GM18868 (cell line): Measurements from ENCODE around the gene NUP153.
A peak's percentile ranks its signal among the peaks of the same experiment; 100 is the strongest.

Experiments used
- ATAC-seq: cut with Tn5 transposase; IDR thresholded peaks from one replicate; pipeline ENCODE4 v1.9.1; 2021; ENCODE audit warnings: mild to moderate bottlenecking, moderate library complexity; ENCODE audit not compliant: unreplicated experiment

Gene NUP153

DNA sequence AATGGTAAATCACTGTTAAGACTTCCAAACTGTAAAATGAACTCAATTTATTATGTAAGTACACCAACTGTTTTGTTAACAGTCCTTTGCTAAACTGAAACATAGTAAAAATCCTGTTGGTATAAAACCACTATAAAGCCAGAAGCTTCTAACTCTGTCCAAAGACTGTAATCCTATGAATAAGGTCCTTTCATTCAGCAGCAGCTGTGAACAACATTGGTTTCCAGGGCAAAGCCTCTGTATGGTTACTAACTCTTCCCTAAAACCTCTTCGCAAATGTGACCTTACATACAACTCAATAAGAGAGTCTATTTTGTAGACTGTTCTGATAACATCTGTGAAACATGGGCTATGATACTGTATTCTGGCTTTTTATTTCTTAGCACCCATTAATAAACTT, 40.1 kb downstream of the NUP153 start:
- no peak for ATAC-seq

DNA sequence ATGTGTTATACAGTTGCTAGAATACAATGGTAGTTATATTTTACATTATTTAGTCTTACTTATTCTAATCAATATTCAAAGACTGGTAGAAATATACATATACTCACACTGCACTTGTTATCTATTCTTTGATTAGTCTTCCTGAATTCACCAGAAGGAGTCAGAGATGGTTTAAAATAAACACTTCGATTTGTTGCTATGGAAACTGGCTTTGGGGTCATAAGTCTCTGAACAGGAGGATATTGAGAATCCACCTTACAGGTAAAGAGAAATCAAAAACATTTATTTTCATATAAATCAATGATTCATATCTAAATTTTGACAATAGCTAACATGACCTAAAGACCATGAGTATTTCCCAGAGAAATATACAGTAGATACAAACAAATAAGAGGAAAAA, 41.6 kb downstream of the NUP153 start:
- ATAC-seq: no peak

DNA sequence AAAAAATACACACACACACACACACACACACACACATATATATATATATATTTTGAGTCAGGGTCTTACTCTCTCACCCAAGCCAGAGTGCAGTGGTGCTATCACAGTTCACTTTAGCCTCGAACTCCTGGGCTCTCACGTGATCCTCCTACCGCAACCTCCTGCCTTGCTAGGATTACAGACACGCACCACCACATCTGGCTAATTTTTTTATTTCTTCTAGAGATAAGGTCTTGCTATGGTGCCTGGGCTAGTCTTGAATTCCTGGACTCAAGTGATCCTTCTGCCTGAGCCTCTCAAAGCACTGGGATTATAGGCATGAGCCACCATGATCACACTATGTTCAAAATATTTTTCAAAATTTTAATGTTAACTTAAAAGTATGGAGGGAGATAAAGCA, 43.5 kb downstream of the NUP153 start:
- no peak for ATAC-seq

DNA sequence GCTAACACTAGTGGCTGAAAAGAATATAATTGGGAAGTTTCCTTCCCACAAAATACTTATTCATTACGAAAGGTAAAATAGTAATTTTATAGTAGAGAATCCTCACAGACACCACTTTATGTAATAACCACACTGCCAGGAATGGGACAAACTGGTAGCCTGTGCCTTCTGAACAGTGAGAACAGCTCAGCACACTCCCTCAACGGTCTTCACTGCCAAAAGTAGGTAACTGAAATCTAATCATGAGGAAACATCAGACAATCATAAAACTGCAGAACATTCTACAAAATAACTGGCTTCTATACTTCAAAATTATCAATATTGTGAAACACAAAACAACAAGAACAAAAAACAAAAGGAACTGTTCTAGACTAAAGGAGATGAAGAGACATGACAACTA, 44.1 kb downstream of the NUP153 start:
- no peak for ATAC-seq

DNA sequence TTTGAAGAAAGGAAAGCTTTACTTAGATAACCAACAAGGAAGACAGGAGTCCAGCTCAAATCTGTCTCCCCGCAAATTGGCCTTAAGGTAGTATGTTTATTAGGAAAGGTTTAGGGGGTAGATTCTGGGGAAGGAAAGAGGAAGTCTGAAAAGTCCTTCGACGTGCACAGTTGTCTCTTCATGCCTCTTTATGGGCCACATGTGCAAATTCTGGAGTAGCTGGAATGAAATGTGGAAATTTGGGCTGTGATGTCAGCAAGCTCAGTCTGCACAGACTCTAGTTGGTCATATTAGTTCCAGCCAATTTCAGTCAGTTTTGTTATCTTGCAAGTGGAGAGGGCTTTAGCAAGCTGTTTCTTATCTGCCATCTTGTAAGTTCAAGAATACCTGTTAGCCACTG, 50.1 kb downstream of the NUP153 start:
- no peak for ATAC-seq

DNA sequence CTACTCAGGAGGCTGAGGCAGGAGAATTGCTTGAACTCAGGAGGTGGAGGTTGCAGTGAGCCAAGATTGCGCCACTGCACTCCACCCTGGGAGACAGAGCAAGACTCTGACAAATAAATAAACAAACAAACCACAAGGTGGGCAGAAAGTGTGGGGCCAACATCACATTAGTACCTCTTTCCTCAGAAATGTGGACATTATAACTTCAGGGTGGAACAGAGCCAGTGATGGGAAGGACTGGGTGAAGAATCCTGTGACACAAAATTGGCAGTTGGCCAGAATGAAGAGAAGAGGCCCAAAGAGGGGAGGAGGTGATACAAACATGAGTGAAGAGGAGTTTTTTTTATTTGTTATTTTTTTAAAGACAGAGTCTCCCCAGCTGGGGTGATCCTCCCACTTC, 50.6 kb downstream of the NUP153 start:
- no peak for ATAC-seq

DNA sequence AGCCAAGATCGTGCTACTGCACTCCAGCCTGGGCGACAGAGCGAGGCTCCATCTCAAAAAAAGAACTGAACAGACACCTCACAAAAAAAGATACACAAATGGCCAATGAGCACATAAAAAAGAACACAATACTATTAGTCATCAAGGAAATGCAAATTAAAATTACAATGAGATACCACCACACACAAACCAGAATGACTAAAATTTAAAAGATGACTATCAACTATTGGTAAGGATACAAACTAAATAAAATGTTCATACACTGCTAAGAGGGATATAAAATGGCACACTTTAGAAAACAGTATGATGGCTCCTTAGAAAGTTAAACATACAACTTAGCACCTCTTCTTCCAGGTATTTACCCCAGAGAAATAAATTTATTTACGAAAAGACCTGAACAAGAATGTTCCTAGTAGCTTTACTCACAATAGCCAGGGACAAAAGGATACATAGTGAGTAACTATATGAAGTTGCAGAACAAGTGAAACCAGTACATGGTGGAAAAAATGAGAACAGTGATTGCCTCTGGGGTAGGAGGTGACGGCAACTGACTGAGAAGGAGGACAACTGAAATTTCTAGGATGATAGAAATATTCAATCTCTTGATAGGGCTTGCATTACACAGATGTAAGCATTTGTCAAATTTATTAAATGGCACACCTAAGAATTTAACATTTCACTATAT, 53.4 kb downstream of the NUP153 start:
- ATAC-seq: no peak

DNA sequence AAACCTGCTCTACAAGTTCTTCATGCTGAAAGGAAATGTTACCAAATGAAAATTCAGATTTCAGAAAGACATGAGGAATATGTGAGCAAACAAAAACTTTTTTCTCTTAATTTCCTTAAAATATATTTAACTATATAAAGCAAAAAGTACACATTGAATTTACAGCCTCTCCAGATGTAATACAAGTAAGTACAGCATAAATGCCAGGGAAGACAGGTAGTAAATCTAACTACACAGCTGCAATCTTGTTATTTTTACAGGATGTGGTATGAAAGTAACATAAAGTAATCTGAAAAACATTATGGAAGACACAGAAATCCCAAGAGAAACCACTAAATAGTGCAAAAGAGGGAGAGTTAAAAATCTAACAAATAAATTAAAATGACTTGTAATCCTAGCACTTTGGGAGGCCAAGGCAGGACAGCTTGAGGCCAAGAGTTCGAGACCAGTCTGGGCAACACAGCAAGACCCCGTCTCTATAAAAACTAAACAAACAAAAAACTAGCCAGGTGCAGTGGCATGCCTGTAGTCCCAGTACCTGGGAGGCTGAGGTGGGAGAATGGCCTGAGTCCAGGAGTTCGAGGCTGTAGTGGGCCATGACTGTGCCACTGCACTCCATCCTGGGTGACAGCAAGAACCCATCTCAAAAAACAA, 55.9 kb downstream of the NUP153 start:
- no peak for ATAC-seq

DNA sequence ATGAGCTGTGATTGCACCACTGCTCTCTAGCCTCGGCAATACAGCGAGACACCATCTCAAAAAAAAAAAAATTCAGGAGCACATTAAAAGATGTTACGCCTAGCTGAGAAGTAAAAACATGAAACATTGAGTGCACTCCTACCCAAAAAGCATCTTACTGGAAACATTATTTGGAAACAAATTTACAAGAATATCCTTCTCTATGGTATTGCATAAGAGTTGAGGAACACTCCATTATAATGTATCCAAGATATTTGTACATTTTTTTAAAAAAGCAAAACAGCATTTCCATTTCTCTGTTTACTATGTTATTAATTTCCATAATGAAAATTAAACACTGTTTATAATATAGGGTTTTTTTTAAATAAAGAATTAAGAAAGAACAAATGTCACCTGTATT, 58.0 kb downstream of the NUP153 start:
- no peak for ATAC-seq

DNA sequence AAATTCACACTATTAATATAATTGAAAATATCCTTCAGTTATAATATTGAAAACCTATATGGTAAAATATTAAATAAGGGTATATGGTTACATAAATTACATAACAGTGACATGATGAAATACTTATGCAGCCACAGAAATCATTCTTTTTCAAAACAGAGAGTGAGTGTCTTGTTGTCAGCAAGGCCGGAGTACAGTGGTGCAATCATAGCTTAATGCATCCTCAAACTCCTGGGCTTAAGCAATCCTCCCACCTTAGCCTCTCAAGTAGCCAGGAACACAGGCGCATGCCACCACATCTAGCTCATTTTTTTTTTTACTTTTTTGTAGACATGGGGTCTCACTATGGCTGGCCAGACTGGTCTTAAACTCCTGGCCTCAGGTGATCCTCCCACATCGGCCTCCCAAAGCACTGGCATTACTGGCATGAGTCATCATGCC, 66.2 kb downstream of the NUP153 start:
- no peak for ATAC-seq

DNA sequence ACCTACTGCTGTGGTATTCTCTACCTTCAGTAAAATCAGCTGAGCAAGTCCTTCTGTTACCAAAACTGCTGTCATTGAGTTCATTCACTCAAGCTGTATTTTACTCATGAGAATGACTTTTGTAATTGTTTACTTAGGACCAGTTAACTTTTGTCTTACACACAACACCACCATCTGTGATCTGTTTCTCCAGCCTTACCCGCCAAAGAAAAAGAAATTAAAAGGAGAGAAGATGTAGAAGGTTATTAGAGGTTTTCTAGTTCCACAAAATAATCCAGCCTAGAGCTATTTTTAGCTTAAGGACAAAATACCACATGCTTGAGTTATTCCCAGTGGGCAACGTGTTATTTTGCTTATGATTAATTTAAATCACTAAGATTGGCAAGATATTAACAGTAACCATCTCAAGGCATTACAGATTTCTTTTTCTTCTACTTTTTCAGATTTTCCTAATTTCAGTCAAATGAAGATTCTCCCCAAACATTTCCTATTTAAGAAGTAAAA, 68.5 kb downstream of the NUP153 start:
- no peak for ATAC-seq

DNA sequence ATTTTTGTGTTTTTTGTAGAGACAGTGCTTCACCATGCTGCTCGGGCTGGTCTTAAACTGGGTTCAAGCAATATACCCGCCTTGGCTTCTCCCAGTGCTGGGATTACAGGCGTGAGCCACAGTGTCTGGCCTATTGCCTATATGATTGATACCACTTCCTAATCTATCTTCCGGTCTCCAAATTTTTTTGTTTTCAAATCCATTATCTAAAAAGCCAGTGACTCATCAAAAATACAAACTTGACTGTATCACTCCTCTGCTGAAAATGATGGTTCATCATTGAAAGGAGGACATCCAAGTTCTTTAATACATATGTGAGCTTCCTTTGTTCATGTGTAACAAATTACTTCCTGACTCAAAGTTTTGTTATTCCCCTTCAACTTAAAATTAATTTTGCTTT, 71.2 kb downstream of the NUP153 start:
- no peak for ATAC-seq

DNA sequence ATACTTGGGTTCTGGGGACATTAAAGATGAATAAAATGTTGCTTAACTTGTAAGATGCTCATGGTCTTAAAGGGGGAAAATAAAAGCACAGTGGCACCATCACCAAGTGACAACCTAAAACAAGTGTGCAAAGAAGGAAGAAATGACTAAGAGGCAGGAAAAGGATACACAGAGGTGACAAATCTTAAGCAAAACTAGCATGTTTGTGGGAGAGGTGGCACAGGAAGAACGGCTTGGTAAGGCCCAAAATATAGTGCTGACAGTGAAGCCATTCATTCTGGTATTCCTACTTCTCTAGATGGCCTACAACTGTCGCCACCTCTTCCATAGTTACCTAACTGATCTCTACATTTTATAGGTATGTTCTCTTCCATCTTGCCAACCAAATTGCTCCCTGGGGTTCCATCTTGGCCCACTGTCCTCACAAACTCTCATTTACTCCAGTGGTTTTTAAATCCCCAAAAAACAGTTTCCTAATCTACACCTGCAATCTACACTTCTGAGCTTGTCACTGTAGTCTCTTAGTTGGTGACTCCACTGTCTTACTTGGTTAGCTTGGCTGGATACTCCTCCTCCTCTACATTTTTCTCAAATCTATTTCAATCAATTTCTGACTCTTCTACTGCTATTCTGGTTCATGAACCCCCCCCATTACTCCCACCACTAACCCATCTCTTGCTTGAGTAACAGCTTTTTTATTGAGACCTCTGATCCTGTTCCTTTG, 73.1 kb downstream of the NUP153 start:
- ATAC-seq: no peak

DNA sequence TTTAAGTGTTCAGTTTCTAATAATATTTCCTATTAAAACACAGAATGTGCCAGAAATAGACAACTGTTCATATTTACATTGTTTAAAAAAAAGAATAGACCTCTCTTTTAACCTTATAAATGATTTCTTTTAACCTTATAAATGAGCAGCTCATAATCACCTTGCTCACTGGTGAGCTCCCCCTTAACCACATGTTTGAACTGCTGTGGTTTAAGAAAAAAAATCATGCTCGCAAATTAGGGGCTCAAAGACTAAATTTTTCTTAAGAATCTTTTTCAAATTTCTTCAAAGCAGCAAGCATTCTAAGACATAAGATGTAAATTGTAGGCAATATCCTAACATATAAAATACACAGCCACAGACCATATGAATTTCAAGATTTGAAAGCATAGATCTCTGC, 73.8 kb downstream of the NUP153 start:
- no peak for ATAC-seq

DNA sequence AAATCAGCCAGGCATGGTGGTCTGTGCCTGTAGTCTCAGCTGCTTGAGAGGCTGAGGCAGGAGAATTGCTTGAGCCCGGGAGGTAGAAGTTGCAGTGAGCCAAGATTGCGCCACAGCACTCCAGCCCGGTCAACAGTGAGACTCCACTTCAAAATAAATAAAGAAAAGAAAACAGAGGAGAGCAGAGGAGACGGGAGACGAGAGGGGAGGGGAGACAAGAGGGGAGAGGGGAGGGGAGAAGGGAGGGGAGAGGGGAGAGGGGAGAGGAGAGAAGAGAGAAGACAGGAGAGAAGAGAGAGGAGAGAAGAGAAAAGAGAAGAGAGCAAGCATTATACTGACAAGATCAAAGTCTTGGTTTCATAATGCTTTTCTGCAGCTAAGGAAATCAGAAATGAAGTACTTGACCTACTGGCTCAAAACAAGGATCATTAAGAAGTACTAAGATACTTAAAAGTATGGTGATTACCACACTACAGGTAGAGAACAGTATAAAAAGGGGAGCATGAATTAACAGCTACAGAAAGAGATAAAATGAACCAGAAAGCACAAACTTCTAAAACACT, 76.1 kb downstream of the NUP153 start:
- no peak for ATAC-seq

DNA sequence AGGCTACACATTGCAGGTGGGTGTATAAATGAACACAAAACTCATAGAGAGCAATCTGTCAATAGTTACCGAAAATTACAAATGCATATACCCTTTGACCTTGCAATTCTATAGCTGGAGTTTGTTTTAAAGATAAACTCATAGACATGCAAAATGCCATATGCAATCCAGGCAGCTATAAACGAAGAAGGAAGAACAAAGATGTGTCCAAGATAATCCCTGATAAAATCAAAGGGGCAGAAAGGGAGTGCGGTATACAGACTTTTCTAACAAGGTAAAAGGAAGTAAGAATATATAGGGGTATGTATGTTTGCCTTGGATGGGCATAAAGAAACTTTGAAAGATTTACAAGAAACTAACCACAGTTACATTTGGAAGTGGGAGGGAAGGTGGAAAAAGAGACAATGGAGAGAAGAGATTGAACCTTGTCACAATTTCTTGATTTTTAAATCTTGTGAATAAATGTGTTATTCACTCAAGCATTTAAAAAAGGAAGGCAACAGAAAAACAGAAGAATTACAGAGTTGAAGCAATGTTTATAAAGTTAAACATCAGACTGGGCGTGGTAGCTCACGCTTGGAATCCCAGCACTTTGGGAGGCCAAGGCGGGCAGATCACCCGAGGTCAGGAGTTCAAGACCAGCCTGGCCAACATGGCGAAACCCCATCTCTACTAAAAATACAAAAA, 76.8 kb downstream of the NUP153 start:
- ATAC-seq: no peak

DNA sequence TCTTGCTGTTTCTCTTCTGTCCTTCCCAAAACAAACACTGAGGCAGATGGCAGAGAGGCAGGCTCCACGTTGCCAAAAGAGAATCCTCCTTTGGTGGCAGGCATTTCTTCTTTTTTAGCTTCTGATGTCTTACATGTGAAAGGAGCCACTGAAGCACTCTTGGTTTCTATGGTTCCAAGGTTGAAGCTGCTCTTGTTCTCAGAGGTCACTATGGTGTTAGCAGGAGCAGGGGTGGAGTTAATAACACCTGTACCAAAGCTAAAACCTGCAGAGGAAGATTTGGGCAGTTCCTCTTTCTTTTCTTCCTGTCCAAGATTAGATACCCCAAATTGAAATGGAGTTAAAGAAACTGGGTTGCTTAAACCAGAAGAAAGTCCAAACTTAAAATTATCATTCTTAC, 77.9 kb downstream of the NUP153 start:
- no peak for ATAC-seq

DNA sequence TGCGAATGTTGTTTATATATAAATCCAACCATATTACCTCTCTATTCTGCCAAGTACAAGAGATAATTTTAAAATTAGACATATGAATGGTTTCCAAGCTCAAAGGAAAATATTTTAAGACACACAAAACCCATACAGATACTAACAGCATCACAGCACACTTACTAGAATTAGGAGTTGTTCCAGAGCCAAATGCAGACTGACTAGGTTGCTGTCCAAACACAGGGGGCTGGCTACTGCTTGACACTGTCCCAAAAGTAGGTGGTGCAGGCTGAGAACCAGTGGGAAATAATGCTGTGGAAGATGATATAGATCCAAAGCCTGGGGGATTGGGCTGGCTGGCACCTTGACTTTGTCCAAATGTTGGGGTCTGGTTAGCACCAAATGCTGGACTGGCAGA, 82.3 kb downstream of the NUP153 start:
- no peak for ATAC-seq

DNA sequence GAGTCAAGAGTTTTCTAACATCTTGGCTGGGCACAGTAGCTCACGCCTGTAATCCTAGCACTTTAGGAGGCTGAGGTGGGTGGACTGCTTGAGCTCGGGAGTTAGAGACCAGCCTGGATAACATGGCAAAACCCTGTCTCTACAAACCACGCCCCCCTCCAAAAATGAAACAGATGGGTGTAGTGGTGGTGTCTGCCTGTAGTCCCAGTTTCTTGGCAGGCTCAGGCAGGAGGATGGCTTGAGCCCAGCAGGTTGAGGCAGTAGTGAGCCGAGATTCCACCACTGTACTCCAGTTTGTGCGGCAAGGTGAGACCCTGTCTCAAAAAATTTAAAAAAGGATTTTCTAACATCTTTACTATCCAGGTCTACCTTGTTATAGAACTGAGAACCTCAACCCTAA, 84.6 kb downstream of the NUP153 start:
- ATAC-seq: no peak

DNA sequence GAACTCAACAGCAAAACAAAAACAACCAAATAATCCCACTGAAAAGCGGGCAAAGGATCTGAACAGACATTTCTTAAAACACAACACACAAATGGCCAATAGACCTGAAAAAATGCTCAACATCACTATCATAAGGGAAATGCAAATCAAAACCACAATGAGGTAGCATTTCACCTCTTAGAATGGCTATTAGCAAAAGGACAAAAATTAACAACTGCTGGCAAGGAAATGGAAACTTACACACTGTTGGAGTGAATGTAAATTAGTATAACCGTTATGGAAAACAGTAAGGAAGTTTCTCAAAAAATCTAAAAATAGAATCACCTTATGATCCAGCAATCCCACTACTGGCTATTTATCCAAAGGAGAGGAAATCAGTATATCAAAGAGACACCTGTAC, 85.7 kb downstream of the NUP153 start:
- peak; percentile 75 for ATAC-seq

DNA sequence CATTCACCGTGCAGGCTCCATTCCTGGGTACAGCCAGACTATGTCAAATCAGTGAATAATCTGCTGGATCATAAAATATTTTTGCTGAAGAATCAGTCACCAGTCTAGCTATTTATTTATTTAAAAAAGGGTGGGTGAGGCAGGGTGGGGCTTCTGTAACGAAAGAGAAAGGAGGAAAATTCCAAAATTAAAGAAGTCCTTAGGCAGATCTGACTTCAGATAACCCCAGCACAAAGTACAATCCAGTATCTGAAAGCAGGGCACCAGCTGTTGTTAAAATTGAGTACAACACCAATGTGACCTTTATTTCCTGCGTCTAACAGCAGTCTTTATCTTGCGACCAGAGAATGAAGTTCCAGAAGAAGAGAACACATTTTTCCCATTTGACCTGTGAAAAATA, 90.9 kb downstream of the NUP153 start:
- ATAC-seq: no peak
